B cell (primary cell): Measurements from ENCODE around the gene UROS. TPM values are rescaled to one million over a fixed set of nuclear protein-coding genes. Genes with fewer than 3 reads are reported as not detected.

Experiments
- ATAC-seq: fragments of 200-7000 bp; cut with Tn5 transposase; one replicate; pipeline ENCODE4 v1.10.0; 2021; ENCODE audit warnings: low read depth, mild to moderate bottlenecking, moderate number of reproducible peaks, moderate library complexity
- CTCF ChIA-PET: fragments of 350-600 bp; sonication (Branson Sonifier 250); formaldehyde crosslinking; loops from one replicate; lab custom pipeline; 2021; ENCODE audit warnings: antibody characterized with exemption, inconsistent platforms; lab: Charles Lee
- POLR2A ChIA-PET: fragments of 350-600 bp; sonication (Branson Sonifier 250); formaldehyde crosslinking; loops from one replicate; lab custom pipeline; 2021; ENCODE audit warnings: antibody characterized with exemption; lab: Charles Lee
- DNase-seq: peaks from one replicate; pipeline ENCODE4 v3.0.0; 2013
- H2AFZ ChIP-seq: 2 replicates; pipeline ENCODE4 v1.6.1; 2012; ENCODE audit warnings: mild to moderate bottlenecking, low read depth, low read length; ENCODE audit not compliant: insufficient read depth, poor library complexity, severe bottlenecking
- H3K27ac ChIP-seq, 2 donors: 1 replicate in 1 of 2; 2 replicates in 1 of 2; pipeline ENCODE4 v1.5.1; 2012 to 2013; ENCODE audit warnings: low read length in 2 of 2, mild to moderate bottlenecking in 2 of 2, moderate library complexity in 1 of 2
- H3K27me3 ChIP-seq, 4 experiments: fragments of 200-600 bp in 1 of 4; sonication (generic) in 1 of 4; replicated peaks in 1 of 4; 1 replicate in 2 of 4; 2 replicates in 2 of 4; pipeline versions ENCODE4 v1.6.1 to v1.7.0; 2013 to 2016; ENCODE audit warnings: low read length in 3 of 4, mild to moderate bottlenecking in 2 of 4, mixed read lengths in 1 of 4, moderate library complexity in 1 of 4; ENCODE audit not compliant: insufficient read depth in 4 of 4, control insufficient read depth in 3 of 4; ENCODE audit errors: control extremely low read depth in 1 of 4
- H3K36me3 ChIP-seq, 2 experiments: replicated peaks in 1 of 2; 1 replicate in 1 of 2; 2 replicates in 1 of 2; pipeline versions ENCODE4 v1.6.1 to v1.7.1; 2013; ENCODE audit warnings: low read length in 1 of 2; ENCODE audit not compliant: insufficient read depth in 2 of 2, control insufficient read depth in 1 of 2; ENCODE audit errors: control extremely low read depth in 1 of 2, extremely low read depth in 1 of 2
- H3K4me1 ChIP-seq, 2 donors: fragments of 200-600 bp in 1 of 2; sonication (generic) in 1 of 2; 1 replicate in 1 of 2; 2 replicates in 1 of 2; pipeline versions ENCODE4 v1.5.1 to v1.6.1; 2013 to 2017; ENCODE audit warnings: low read length in 2 of 2; ENCODE audit not compliant: control insufficient read depth in 2 of 2, insufficient read depth in 2 of 2
- H3K4me2 ChIP-seq: replicated peaks from 2 replicates; pipeline ENCODE3; 2012; ENCODE audit warnings: mild to moderate bottlenecking, low read depth, low read length; ENCODE audit not compliant: poor library complexity, severe bottlenecking
- H3K4me3 ChIP-seq, 5 experiments: fragments of 200-600 bp in 1 of 5; sonication (generic) in 1 of 5; 1 replicate in 3 of 5; 2 replicates in 2 of 5; pipeline versions ENCODE4 v1.5.1 to v1.7.0; 2011 to 2016; ENCODE audit warnings: low read length in 4 of 5, mild to moderate bottlenecking in 4 of 5, low read depth in 2 of 5, control low read depth in 1 of 5, moderate library complexity in 1 of 5; ENCODE audit not compliant: insufficient read depth in 1 of 5; ENCODE audit errors: control extremely low read depth in 1 of 5, extremely low read depth in 1 of 5
- H3K79me2 ChIP-seq: fragments of 200-600 bp; sonication (generic); one replicate; pipeline ENCODE4 v1.6.0; 2016; ENCODE audit warnings: low read length; ENCODE audit not compliant: control insufficient read depth, insufficient read depth
- H3K9ac ChIP-seq: fragments of 200-600 bp; sonication (generic); 2 replicates; pipeline ENCODE4 v1.6.1; 2017; ENCODE audit warnings: mild to moderate bottlenecking, low read length, moderate library complexity
- H3K9me3 ChIP-seq, 3 donors: one replicate each; pipeline versions ENCODE4 v1.6.1 to v1.7.1; 2013; ENCODE audit warnings: low read length in 2 of 3; ENCODE audit not compliant: control insufficient read depth in 2 of 3, insufficient read depth in 1 of 3; ENCODE audit errors: control extremely low read depth in 1 of 3
- H4K20me1 ChIP-seq: 2 replicates; pipeline ENCODE4 v1.6.0; 2012; ENCODE audit warnings: mild to moderate bottlenecking, low read length; ENCODE audit not compliant: insufficient read depth, control insufficient read depth, poor library complexity, severe bottlenecking
- H3K27ac Mint-ChIP-seq: one replicate; pipeline ENCODE4 v1.8.0; 2021; ENCODE audit warnings: mixed read lengths
- H3K27me3 Mint-ChIP-seq: one replicate; pipeline ENCODE4 v1.8.0; 2021; ENCODE audit warnings: mixed read lengths
- H3K4me1 Mint-ChIP-seq: one replicate; pipeline ENCODE4 v1.8.0; 2021; ENCODE audit warnings: mixed read lengths
- H3K4me3 Mint-ChIP-seq: one replicate; pipeline ENCODE4 v1.8.0; 2021; ENCODE audit warnings: mixed read lengths
- H3K9me3 Mint-ChIP-seq: one replicate; pipeline ENCODE4 v1.8.0; 2022; ENCODE audit warnings: mixed read lengths; ENCODE audit not compliant: insufficient read depth
- CTCF ChIP-seq: fragments of 200-600 bp; IDR thresholded peaks from one replicate; pipeline ENCODE4 v1.8.0; 2022; ENCODE audit warnings: antibody characterized with exemption, mild to moderate bottlenecking
- EZH2 ChIP-seq: IDR thresholded peaks from 2 replicates; pipeline ENCODE4 v1.6.1; 2012; ENCODE audit warnings: borderline replicate concordance, low read depth, mild to moderate bottlenecking, moderate library complexity, low read length; ENCODE audit not compliant: insufficient read depth, poor library complexity, severe bottlenecking
- WGBS: methylation state at CpG from one replicate; pipeline ENCODE4 v1.1.5; 2013; ENCODE audit warnings: missing lambda C conversion rate; ENCODE audit not compliant: insufficient coverage; 5-methylcytosine and 5-hydroxymethylcytosine counted together
- intact Hi-C: fragments of 100-400 bp; cut with micrococcal nuclease; formaldehyde crosslinking; loops from one replicate; pipeline ENCODE4 v1.10.0; 2022
- polyA plus RNA-seq: library from polyadenylated mRNA; depleted of rRNA; stranded (reverse); fragments of >200 nt; gene quantifications from 2 replicates; pipeline ENCODE4 v1.2.3, GENCODE V29; 2012
- total RNA-seq, 2 donors: library from RNA; stranded (reverse); fragments of 120-200 nt in 1 of 2; gene quantifications; 1 replicate in 1 of 2; 2 replicates in 1 of 2; pipeline versions ENCODE4 v1.2.3 to v1.2.4, GENCODE V29; 2013 to 2022

Gene UROS
- total and polyA plus RNA-seq, 2 donors (not counting 1 experiment from before 2014, with no cell fraction given) = 28.3 to 37.1 TPM

- no peaks in the 10 kb centered on the region for H4K20me1 ChIP-seq
- no peaks in the 10 kb centered on the region for H3K79me2 ChIP-seq
- H3K9me3 ChIP-seq = no peaks in the 10 kb centered on the region
- Mint-ChIP-seq H3K27ac (no peak overlapping the region), H3K4me1 (no peaks in the 10 kb centered on the region), H3K27me3 (no peaks in the 10 kb centered on the region), H3K4me3 (no peak overlapping the region), H3K9me3 (no peaks in the 10 kb centered on the region)
- 17% methylated on average over 1 of the region's 6 CpGs for WGBS
- ChIA-PET CTCF (interaction anchor here (0.7 kb wide), 1 partner anchor 99 kb away, joined by 3 read pairs; no protein-coding TSS in a partner anchor), POLR2A (no interaction called here)
- no peak for DNase-seq
- H3K9ac ChIP-seq = no peak overlapping the region
- ATAC-seq = no peak
- H3K4me3 ChIP-seq = no peak overlapping the region
- H3K4me1 ChIP-seq = no peaks in the 10 kb centered on the region
- no peak overlapping the region for H3K27ac ChIP-seq
- H3K27me3 ChIP-seq = no peaks in the 10 kb centered on the region
- intact Hi-C loops = no loop called here
- peaks cover 0 to 5% of the 10 kb centered on the region in 2 experiments for H3K36me3 ChIP-seq
- no peak overlapping the region for H3K4me2 ChIP-seq
- H2AFZ ChIP-seq = no peak overlapping the region
- no peak for TF ChIP-seq EZH2
- no peak for TF ChIP-seq CTCF
Observed at GRCh38 chr10:125783957-125784356, 39.1 kb downstream of the UROS start.

GRCh38 chr10:125783408-125783807, 39.6 kb downstream of the UROS start:
- Histone ChIP-seq H3K9ac (no peak overlapping the region), H2AFZ (no peak overlapping the region), H3K4me3 (no peak overlapping the region), H4K20me1 (no peaks in the 10 kb centered on the region), H3K27me3 (no peaks in the 10 kb centered on the region), H3K4me1 (no peaks in the 10 kb centered on the region), H3K36me3 (peaks cover 0 to 3% of the 10 kb centered on the region in 2 experiments), H3K27ac (no peak overlapping the region), H3K9me3 (no peaks in the 10 kb centered on the region), H3K79me2 (no peaks in the 10 kb centered on the region), H3K4me2 (no peak overlapping the region)
- no peak for ATAC-seq
- Mint-ChIP-seq H3K27ac (no peak overlapping the region), H3K9me3 (no peaks in the 10 kb centered on the region), H3K27me3 (no peaks in the 10 kb centered on the region), H3K4me3 (no peak overlapping the region), H3K4me1 (no peaks in the 10 kb centered on the region)
- no peak for DNase-seq
- POLR2A ChIA-PET = no interaction called here
- CTCF ChIA-PET = no interaction called here
- 100% methylated on average over 7 of the region's 7 CpGs for WGBS
- intact Hi-C loops = no loop called here
- TF ChIP-seq EZH2 (no peak), CTCF (no peak)
